Breast epithelium (tissue), 3 donors: ENCODE data around the gene PIH1D1.

Source experiments
- POLR2AphosphoS5 ChIP-seq, 3 donors: sonication (generic); formaldehyde crosslinking; IDR thresholded peaks; one replicate each; pipeline ENCODE4 v1.6.1; 2017; ENCODE audit warnings: antibody characterized with exemption in 3 of 3
- TF ChIP-seq, protein P1 (sequence below), 3 donors: fragments of 450-650 bp; IDR thresholded peaks; one replicate each; pipeline ENCODE4 v1.5.1; 2016 to 2017; ENCODE audit warnings: antibody characterized with exemption in 3 of 3, mild to moderate bottlenecking in 3 of 3, moderate library complexity in 3 of 3

GRCh38 chr19:49474542-49474924, 22.9 kb upstream of the PIH1D1 start:
- TF ChIP-seq, protein P1, sequence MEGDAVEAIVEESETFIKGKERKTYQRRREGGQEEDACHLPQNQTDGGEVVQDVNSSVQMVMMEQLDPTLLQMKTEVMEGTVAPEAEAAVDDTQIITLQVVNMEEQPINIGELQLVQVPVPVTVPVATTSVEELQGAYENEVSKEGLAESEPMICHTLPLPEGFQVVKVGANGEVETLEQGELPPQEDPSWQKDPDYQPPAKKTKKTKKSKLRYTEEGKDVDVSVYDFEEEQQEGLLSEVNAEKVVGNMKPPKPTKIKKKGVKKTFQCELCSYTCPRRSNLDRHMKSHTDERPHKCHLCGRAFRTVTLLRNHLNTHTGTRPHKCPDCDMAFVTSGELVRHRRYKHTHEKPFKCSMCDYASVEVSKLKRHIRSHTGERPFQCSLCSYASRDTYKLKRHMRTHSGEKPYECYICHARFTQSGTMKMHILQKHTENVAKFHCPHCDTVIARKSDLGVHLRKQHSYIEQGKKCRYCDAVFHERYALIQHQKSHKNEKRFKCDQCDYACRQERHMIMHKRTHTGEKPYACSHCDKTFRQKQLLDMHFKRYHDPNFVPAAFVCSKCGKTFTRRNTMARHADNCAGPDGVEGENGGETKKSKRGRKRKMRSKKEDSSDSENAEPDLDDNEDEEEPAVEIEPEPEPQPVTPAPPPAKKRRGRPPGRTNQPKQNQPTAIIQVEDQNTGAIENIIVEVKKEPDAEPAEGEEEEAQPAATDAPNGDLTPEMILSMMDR (IDR thresholded peaks at IDR 0.05) = no peak
- TF ChIP-seq POLR2AphosphoS5 (IDR thresholded peaks at IDR 0.05) = no peak
